Measurements from ENCODE around the gene SRRM5.

The SRRM5 gene

DNA sequence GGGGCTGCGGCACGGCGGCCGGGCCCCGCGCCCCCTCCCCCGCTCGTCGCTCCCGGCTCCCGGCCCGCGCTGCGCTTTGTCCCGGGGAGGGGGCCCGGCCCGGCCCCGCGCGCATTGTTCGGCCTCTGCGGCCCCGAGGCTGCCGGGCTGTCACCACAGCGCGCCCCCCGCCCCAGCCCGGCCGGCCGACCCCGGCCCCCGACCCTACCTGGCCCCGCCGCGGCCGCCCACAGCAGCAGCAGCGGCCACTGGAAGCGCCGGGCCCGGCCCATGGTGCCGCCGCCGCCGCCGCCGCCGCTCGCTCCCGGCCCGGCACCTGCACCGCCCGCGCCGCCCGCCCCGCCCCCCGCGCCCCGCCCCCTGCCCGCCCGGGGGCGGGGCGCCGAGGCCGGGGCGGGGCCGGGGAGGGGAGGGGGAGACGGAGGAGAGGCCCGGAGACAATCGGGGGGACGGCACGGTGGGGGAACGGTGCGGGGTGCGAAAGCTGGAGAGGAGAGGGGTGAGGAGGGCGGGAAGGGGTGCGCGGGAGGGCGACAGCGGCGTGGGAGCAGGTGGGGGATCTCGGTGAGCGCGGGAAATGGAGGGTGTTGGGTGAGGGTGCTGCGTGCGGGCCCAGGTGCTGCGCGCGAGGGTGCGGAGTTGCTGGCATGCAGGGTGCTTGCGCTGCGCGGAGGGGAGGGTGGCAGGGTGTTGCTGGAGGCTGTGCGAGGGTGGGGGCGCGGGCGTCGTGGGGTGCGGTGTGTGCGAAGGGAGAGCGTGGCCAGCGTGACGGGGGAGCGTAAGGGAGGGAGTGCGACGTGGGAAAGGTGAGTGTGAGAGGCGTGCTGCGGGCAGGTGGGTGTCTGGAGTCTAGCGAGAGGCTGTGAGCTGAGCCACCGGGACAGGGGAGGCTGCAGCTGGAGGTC lies 27.9 kb downstream of the SRRM5 start, which contains the start of gene CADM4:
Gene CADM4, minus strand, starts transcription at position 332 of the 905 bp plus-strand sequence. Its CDS starts 60 bp downstream, at position 272.
- peaks cover 6% of the 10 kb centered on the region for H3K4me1 ChIP-seq (ENCODE audit: insufficient read depth, insufficient read length)
- peak within 1 kb of the TSS; percentile 64 for H3K9ac ChIP-seq (ENCODE audit: insufficient read length, low read depth)
- no peak for DNase-seq (ENCODE audit: low read depth, low spot score)
- H3K36me3 ChIP-seq (ENCODE audit: insufficient read depth, insufficient read length, low read length) = no peaks in the 10 kb centered on the region
- TF ChIP-seq ZNF274 (IDR thresholded peaks at IDR 0.05; ENCODE audit: low read depth, low read length) (no peak), SUZ12 (IDR thresholded peaks at IDR 0.05; ENCODE audit: extremely low read depth, insufficient read depth, insufficient read length) (no peak), YY1 (IDR thresholded peaks at IDR 0.05; ENCODE audit: insufficient read depth, insufficient read length) (no peak)
- no peaks in the 10 kb centered on the region for H3K9me3 ChIP-seq (ENCODE audit: insufficient read depth, low read length)
- H3K4me3 ChIP-seq (ENCODE audit: insufficient read length, low read depth) = peak within 1 kb of the TSS; percentile 46
- peaks cover 52% of the 10 kb centered on the region for H3K27me3 ChIP-seq (ENCODE audit: insufficient read depth, insufficient read length)

- H3K4me3 ChIP-seq (ENCODE audit: insufficient read length, low read depth) = peak overlapping the region; percentile 46
- H3K27me3 ChIP-seq (ENCODE audit: insufficient read depth, insufficient read length) = peaks cover 52% of the 10 kb centered on the region
- peaks cover 6% of the 10 kb centered on the region for H3K4me1 ChIP-seq (ENCODE audit: insufficient read depth, insufficient read length)
- DNase-seq (ENCODE audit: low read depth, low spot score) = no peak
- peak overlapping the region; percentile 56 for H3K9ac ChIP-seq (ENCODE audit: insufficient read length, low read depth)
- no peaks in the 10 kb centered on the region for H3K36me3 ChIP-seq (ENCODE audit: insufficient read depth, insufficient read length, low read length)
- no peaks in the 10 kb centered on the region for H3K9me3 ChIP-seq (ENCODE audit: insufficient read depth, low read length)
- TF ChIP-seq YY1 (IDR thresholded peaks at IDR 0.05; ENCODE audit: insufficient read depth, insufficient read length) (no peak), ZNF274 (IDR thresholded peaks at IDR 0.05; ENCODE audit: low read depth, low read length) (no peak), SUZ12 (IDR thresholded peaks at IDR 0.05; ENCODE audit: extremely low read depth, insufficient read depth, insufficient read length) (no peak)
These were observed 28.5 kb downstream of the SRRM5 start for GRCh38 chr19:43640424-43640757.

- H3K9ac ChIP-seq (ENCODE audit: insufficient read length, low read depth) = no peak overlapping the region
- H3K4me3 ChIP-seq (ENCODE audit: insufficient read length, low read depth) = no peak overlapping the region
- H3K27me3 ChIP-seq (ENCODE audit: insufficient read depth, insufficient read length) = peaks cover 48% of the 10 kb centered on the region
- no peak for TF ChIP-seq SUZ12 (IDR thresholded peaks at IDR 0.05; ENCODE audit: extremely low read depth, insufficient read depth, insufficient read length)
- TF ChIP-seq ZNF274 (IDR thresholded peaks at IDR 0.05; ENCODE audit: low read depth, low read length) = no peak
- TF ChIP-seq YY1 (IDR thresholded peaks at IDR 0.05; ENCODE audit: insufficient read depth, insufficient read length) = no peak
- DNase-seq (ENCODE audit: low read depth, low spot score) = no peak
- H3K36me3 ChIP-seq (ENCODE audit: insufficient read depth, insufficient read length, low read length) = no peaks in the 10 kb centered on the region
- peaks cover 6% of the 10 kb centered on the region for H3K4me1 ChIP-seq (ENCODE audit: insufficient read depth, insufficient read length)
- no peaks in the 10 kb centered on the region for H3K9me3 ChIP-seq (ENCODE audit: insufficient read depth, low read length)
These were observed 29.4 kb downstream of the SRRM5 start for GRCh38 chr19:43641333-43641732.

- TF ChIP-seq ZNF274 (IDR thresholded peaks at IDR 0.05; ENCODE audit: low read depth, low read length) (no peak), YY1 (IDR thresholded peaks at IDR 0.05; ENCODE audit: insufficient read depth, insufficient read length) (no peak), SUZ12 (IDR thresholded peaks at IDR 0.05; ENCODE audit: extremely low read depth, insufficient read depth, insufficient read length) (no peak)
- peaks cover 4% of the 10 kb centered on the region for H3K36me3 ChIP-seq (ENCODE audit: insufficient read depth, insufficient read length, low read length)
- H3K27me3 ChIP-seq (ENCODE audit: insufficient read depth, insufficient read length) = peaks cover 37% of the 10 kb centered on the region
- peaks cover 5% of the 10 kb centered on the region; the same call in 1 of the 2 replicates for H3K9me3 ChIP-seq (ENCODE audit: insufficient read depth, low read length)
- no peak for DNase-seq (ENCODE audit: low read depth, low spot score)
- H3K4me3 ChIP-seq (ENCODE audit: insufficient read length, low read depth) = no peak overlapping the region
- H3K4me1 ChIP-seq (ENCODE audit: insufficient read depth, insufficient read length) = peaks cover 6% of the 10 kb centered on the region
- no peak overlapping the region for H3K9ac ChIP-seq (ENCODE audit: insufficient read length, low read depth)
These were observed 30.6 kb downstream of the SRRM5 start for GRCh38 chr19:43642531-43642930.

DNA sequence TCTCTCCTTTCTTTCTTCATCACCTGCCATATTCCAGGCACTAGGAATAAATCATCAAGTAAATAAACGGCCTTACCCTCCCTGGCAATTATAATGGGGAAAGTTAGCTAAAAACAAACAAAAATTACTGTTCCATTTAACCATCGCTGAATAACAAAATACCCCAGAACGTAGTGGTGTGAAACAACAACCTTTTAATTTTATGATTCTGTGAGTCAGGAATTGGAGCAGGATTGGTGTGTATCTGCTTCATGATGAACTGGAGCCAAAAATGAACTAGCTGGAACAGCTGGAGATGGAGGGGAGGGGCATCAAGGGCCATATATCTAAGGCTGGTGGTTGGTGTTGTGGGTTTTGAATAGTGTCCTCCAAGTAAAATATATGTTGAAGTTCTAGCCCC lies 31.4 kb downstream of the SRRM5 start:
- peaks cover 11% of the 10 kb centered on the region; the same call in 1 of the 2 replicates for H3K9me3 ChIP-seq (ENCODE audit: insufficient read depth, low read length)
- TF ChIP-seq YY1 (IDR thresholded peaks at IDR 0.05; ENCODE audit: insufficient read depth, insufficient read length) (no peak), SUZ12 (IDR thresholded peaks at IDR 0.05; ENCODE audit: extremely low read depth, insufficient read depth, insufficient read length) (no peak), ZNF274 (IDR thresholded peaks at IDR 0.05; ENCODE audit: low read depth, low read length) (no peak)
- peaks cover 29% of the 10 kb centered on the region for H3K27me3 ChIP-seq (ENCODE audit: insufficient read depth, insufficient read length)
- no peak overlapping the region for H3K9ac ChIP-seq (ENCODE audit: insufficient read length, low read depth)
- DNase-seq (ENCODE audit: low read depth, low spot score) = no peak
- no peak overlapping the region for H3K4me3 ChIP-seq (ENCODE audit: insufficient read length, low read depth)
- H3K36me3 ChIP-seq (ENCODE audit: insufficient read depth, insufficient read length, low read length) = peaks cover 7% of the 10 kb centered on the region
- H3K4me1 ChIP-seq (ENCODE audit: insufficient read depth, insufficient read length) = peaks cover 6% of the 10 kb centered on the region

DNA sequence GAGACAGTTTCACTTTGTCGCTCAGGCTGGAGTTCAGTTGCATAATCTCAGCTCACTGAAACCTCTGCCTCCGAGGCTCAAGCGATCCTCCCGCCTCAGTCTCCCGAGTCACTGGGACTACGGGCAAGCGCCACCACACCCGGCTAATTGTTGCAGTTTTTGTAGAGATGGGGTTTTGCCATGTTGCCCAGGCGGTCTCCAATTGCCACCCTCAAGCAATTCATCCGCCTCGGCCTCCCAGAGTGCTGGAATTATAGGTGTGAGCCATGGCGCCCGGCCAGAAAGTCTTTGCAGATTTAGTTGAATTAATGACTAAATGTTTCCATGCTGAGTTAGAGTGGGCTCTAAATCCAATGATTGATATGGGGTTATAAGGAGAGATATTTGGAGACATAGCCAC lies 32.3 kb downstream of the SRRM5 start:
- peaks cover 16% of the 10 kb centered on the region for H3K36me3 ChIP-seq (ENCODE audit: insufficient read depth, insufficient read length, low read length)
- no peak for TF ChIP-seq SUZ12 (IDR thresholded peaks at IDR 0.05; ENCODE audit: extremely low read depth, insufficient read depth, insufficient read length)
- TF ChIP-seq YY1 (IDR thresholded peaks at IDR 0.05; ENCODE audit: insufficient read depth, insufficient read length) = no peak
- TF ChIP-seq ZNF274 (IDR thresholded peaks at IDR 0.05; ENCODE audit: low read depth, low read length) = no peak
- H3K9me3 ChIP-seq (ENCODE audit: insufficient read depth, low read length) = peaks cover 15% of the 10 kb centered on the region; the same call in 1 of the 2 replicates
- H3K9ac ChIP-seq (ENCODE audit: insufficient read length, low read depth) = no peak overlapping the region
- H3K27me3 ChIP-seq (ENCODE audit: insufficient read depth, insufficient read length) = peaks cover 21% of the 10 kb centered on the region
- H3K4me1 ChIP-seq (ENCODE audit: insufficient read depth, insufficient read length) = peaks cover 4% of the 10 kb centered on the region
- no peak overlapping the region for H3K4me3 ChIP-seq (ENCODE audit: insufficient read length, low read depth)
- no peak for DNase-seq (ENCODE audit: low read depth, low spot score)

GRCh38 chr19:43648633-43649032 lies 36.7 kb downstream of the SRRM5 start:
- Histone ChIP-seq H3K4me3 (ENCODE audit: insufficient read length, low read depth) (no peak overlapping the region), H3K9me3 (ENCODE audit: insufficient read depth, low read length) (peaks cover 15% of the 10 kb centered on the region; the same call in 1 of the 2 replicates), H3K27me3 (ENCODE audit: insufficient read depth, insufficient read length) (no peaks in the 10 kb centered on the region), H3K4me1 (ENCODE audit: insufficient read depth, insufficient read length) (peaks cover 2% of the 10 kb centered on the region), H3K9ac (ENCODE audit: insufficient read length, low read depth) (no peak overlapping the region), H3K36me3 (ENCODE audit: insufficient read depth, insufficient read length, low read length) (peaks cover 25% of the 10 kb centered on the region)
- no peak for DNase-seq (ENCODE audit: low read depth, low spot score)
- no peak for TF ChIP-seq SUZ12 (IDR thresholded peaks at IDR 0.05; ENCODE audit: extremely low read depth, insufficient read depth, insufficient read length)

All from NT2/D1 (cell line).